Mononuclear cell (primary cell): ENCODE data around the gene UBE2Z. TPM values are rescaled to one million over a fixed set of nuclear protein-coding genes. Genes with fewer than 3 reads are reported as not detected.

ENCODE experiments used
- H3K27me3 ChIP-seq: 2 replicates; pipeline ENCODE4 v1.6.0; 2011; ENCODE audit warnings: low read length, control low read depth; ENCODE audit not compliant: insufficient read depth
- H3K4me1 ChIP-seq: 2 replicates; pipeline ENCODE4 v1.5.1; 2011; ENCODE audit warnings: mild to moderate bottlenecking, low read length, control low read depth; ENCODE audit not compliant: insufficient read depth
- H3K4me3 ChIP-seq: 2 replicates; pipeline ENCODE4 v1.5.1; 2011; ENCODE audit warnings: mild to moderate bottlenecking, low read length, moderate library complexity
- H3K9me3 ChIP-seq: 2 replicates; pipeline ENCODE4 v1.5.1; 2011; ENCODE audit warnings: low read depth, mild to moderate bottlenecking, control low read depth, low read length
- total RNA-seq: library from RNA; depleted of rRNA; stranded (reverse); fragments of >200 nt; gene quantifications from one replicate; pipeline ENCODE4 v1.2.3, GENCODE V29; 2012

The UBE2Z gene
- total RNA-seq, 1 donor = 46.1 TPM

GRCh38 chr17:48961516-48962233, 53.5 kb downstream of the UBE2Z start:
- Histone ChIP-seq H3K27me3 (peaks cover 11% of the 10 kb centered on the region), H3K4me1 (no peaks in the 10 kb centered on the region), H3K9me3 (no peaks in the 10 kb centered on the region), H3K4me3 (no peak overlapping the region)

GRCh38 chr17:48970224-48970623, 62.0 kb downstream of the UBE2Z start:
- no peaks in the 10 kb centered on the region for H3K9me3 ChIP-seq
- H3K27me3 ChIP-seq = peaks cover 2% of the 10 kb centered on the region
- H3K4me3 ChIP-seq = no peak overlapping the region
- H3K4me1 ChIP-seq = no peaks in the 10 kb centered on the region

- Histone ChIP-seq H3K4me3 (no peak overlapping the region), H3K27me3 (peaks cover 2% of the 10 kb centered on the region), H3K4me1 (no peaks in the 10 kb centered on the region), H3K9me3 (no peaks in the 10 kb centered on the region)
Observed at GRCh38 chr17:48970865-48971687, 62.9 kb downstream of the UBE2Z start.

GRCh38 chr17:48972749-48973097, 64.5 kb downstream of the UBE2Z start:
- Histone ChIP-seq H3K4me3 (no peak overlapping the region), H3K4me1 (no peaks in the 10 kb centered on the region), H3K27me3 (peaks cover 2% of the 10 kb centered on the region), H3K9me3 (no peaks in the 10 kb centered on the region)

- no peak overlapping the region for H3K4me3 ChIP-seq
- H3K4me1 ChIP-seq = no peaks in the 10 kb centered on the region
- peaks cover 2% of the 10 kb centered on the region for H3K27me3 ChIP-seq
- no peaks in the 10 kb centered on the region for H3K9me3 ChIP-seq
Observed at GRCh38 chr17:48973806-48974205, 65.6 kb downstream of the UBE2Z start.

Other genes starting within 250 kb of the UBE2Z start
- gene PRAC1, start 185.9 kb upstream of the UBE2Z start, total RNA-seq = not detected
- gene PRAC2, start 185.2 kb upstream of the UBE2Z start, total RNA-seq = not detected
- gene HOXB13, start 179.7 kb upstream of the UBE2Z start, total RNA-seq = not detected
- not detected for gene TTLL6, start 91.2 kb upstream of the UBE2Z start, total RNA-seq
- gene CALCOCO2, start 77.4 kb upstream of the UBE2Z start, total RNA-seq = 136 TPM
- gene ATP5MC1, start 15.6 kb upstream of the UBE2Z start, total RNA-seq = 16.5 TPM
- gene SNF8, start 36.4 kb downstream of the UBE2Z start, total RNA-seq = 31.4 TPM
- not detected for gene GIP, start 60.2 kb downstream of the UBE2Z start, total RNA-seq
- under 0.01 TPM for gene IGF2BP1, start 89.0 kb downstream of the UBE2Z start, total RNA-seq
- under 0.01 TPM for gene B4GALNT2, start 224.4 kb downstream of the UBE2Z start, total RNA-seq